Neuronal stem cell (in vitro differentiated cells): ENCODE measurements around the gene CCR6.

ENCODE experiments used
- DNase-seq: peaks from one replicate; pipeline ENCODE4 v3.0.0-alpha.2; 2013; ENCODE audit warnings: low spot score
- H2AFZ ChIP-seq: one replicate; pipeline ENCODE4 v1.6.1; 2013; ENCODE audit warnings: mild to moderate bottlenecking, low read length, inconsistent platforms
- H2AK5ac ChIP-seq: 2 replicates; pipeline ENCODE4 v1.6.1; 2013; ENCODE audit warnings: low read depth, mild to moderate bottlenecking, inconsistent platforms, low read length, moderate library complexity, mixed read lengths
- H2BK120ac ChIP-seq: 2 replicates; pipeline ENCODE4 v1.6.1; 2013; ENCODE audit warnings: low read depth, mild to moderate bottlenecking, inconsistent platforms, low read length, moderate library complexity, mixed read lengths
- H2BK12ac ChIP-seq: one replicate; pipeline ENCODE4 v1.6.1; 2013; ENCODE audit warnings: low read length, inconsistent platforms
- H2BK15ac ChIP-seq: 2 replicates; pipeline ENCODE4 v1.6.1; 2013; ENCODE audit warnings: mild to moderate bottlenecking, low read length, inconsistent platforms, mixed read lengths
- H2BK5ac ChIP-seq: one replicate; pipeline ENCODE4 v1.6.1; 2013; ENCODE audit warnings: inconsistent platforms, mild to moderate bottlenecking, low read length, moderate library complexity
- H3K14ac ChIP-seq: one replicate; pipeline ENCODE4 v1.6.1; 2013; ENCODE audit warnings: low read length, inconsistent platforms
- H3K18ac ChIP-seq: 2 replicates; pipeline ENCODE4 v1.6.1; 2013; ENCODE audit warnings: low read length, inconsistent platforms
- H3K23ac ChIP-seq: 2 replicates; pipeline ENCODE4 v1.6.1; 2013; ENCODE audit warnings: low read depth, mild to moderate bottlenecking, mixed read lengths, low read length, inconsistent platforms; ENCODE audit not compliant: poor library complexity
- H3K27ac ChIP-seq: replicated peaks from 3 replicates; pipeline ENCODE4 v1.5.1; 2013; ENCODE audit warnings: low read length, inconsistent platforms
- H3K27me3 ChIP-seq, 3 experiments: 2 replicates each; pipeline ENCODE4 v1.6.1; 2013; ENCODE audit warnings: low read length in 3 of 3, mild to moderate bottlenecking in 2 of 3, inconsistent platforms in 1 of 3, low read depth in 1 of 3, mixed read lengths in 1 of 3, moderate library complexity in 1 of 3; ENCODE audit not compliant: control insufficient read depth in 3 of 3, insufficient read depth in 3 of 3
- H3K36me3 ChIP-seq, 2 donors: replicated peaks in 1 of 2; 2 replicates each; pipeline ENCODE4 v1.6.1; 2013; ENCODE audit warnings: low read length in 2 of 2; ENCODE audit not compliant: control insufficient read depth in 2 of 2, insufficient read depth in 2 of 2
- H3K4ac ChIP-seq: 2 replicates; pipeline ENCODE4 v1.6.1; 2013; ENCODE audit warnings: inconsistent platforms, mild to moderate bottlenecking, low read length, moderate library complexity
- H3K4me1 ChIP-seq, 2 donors: 1 replicate in 1 of 2; 2 replicates in 1 of 2; pipeline ENCODE4 v1.6.1; 2013; ENCODE audit warnings: low read length in 2 of 2, low read depth in 1 of 2; ENCODE audit not compliant: control insufficient read depth in 2 of 2, insufficient read depth in 1 of 2
- H3K4me2 ChIP-seq: one replicate; pipeline ENCODE4 v1.6.1; 2013; ENCODE audit warnings: mild to moderate bottlenecking, low read length, inconsistent platforms; ENCODE audit not compliant: insufficient read depth, poor library complexity, severe bottlenecking
- H3K4me3 ChIP-seq, 2 donors: 2 replicates each; pipeline ENCODE4 v1.5.1; 2013; ENCODE audit warnings: low read length in 2 of 2, mild to moderate bottlenecking in 2 of 2, inconsistent platforms in 1 of 2, moderate library complexity in 1 of 2
- H3K79me1 ChIP-seq: one replicate; pipeline ENCODE4 v1.6.1; 2013; ENCODE audit warnings: low read depth, mild to moderate bottlenecking, inconsistent platforms, low read length, moderate library complexity
- H3K9ac ChIP-seq: one replicate; pipeline ENCODE4 v1.6.1; 2013; ENCODE audit warnings: mild to moderate bottlenecking, low read depth, low read length, inconsistent platforms; ENCODE audit not compliant: poor library complexity
- H3K9me3 ChIP-seq, 2 donors: replicated peaks in 1 of 2; 2 replicates each; pipeline versions ENCODE3 to v1.6.1; 2013; ENCODE audit warnings: low read length in 2 of 2, mild to moderate bottlenecking in 2 of 2, inconsistent platforms in 1 of 2, low read depth in 1 of 2, mixed read lengths in 1 of 2, moderate library complexity in 1 of 2; ENCODE audit not compliant: control insufficient read depth in 2 of 2, insufficient read depth in 1 of 2
- H4K8ac ChIP-seq: one replicate; pipeline ENCODE4 v1.6.1; 2013; ENCODE audit warnings: low read depth, mild to moderate bottlenecking, inconsistent platforms, low read length, moderate library complexity
- H4K91ac ChIP-seq: one replicate; pipeline ENCODE4 v1.6.1; 2013; ENCODE audit warnings: low read length, low read depth, mild to moderate bottlenecking, inconsistent platforms; ENCODE audit not compliant: poor library complexity
- WGBS, 2 donors: extraction: QIAGEN DNeasy Blood & Tissue Kit; methylation state at CpG; one replicate each; pipeline ENCODE4 v1.1.7; 2013; ENCODE audit warnings: missing lambda C conversion rate in 2 of 2, mixed read lengths in 1 of 2; ENCODE audit not compliant: insufficient read length in 2 of 2, insufficient replicate concordance in 1 of 2; ENCODE audit errors: extremely low coverage in 2 of 2; 5-methylcytosine and 5-hydroxymethylcytosine counted together

Gene CCR6

DNA sequence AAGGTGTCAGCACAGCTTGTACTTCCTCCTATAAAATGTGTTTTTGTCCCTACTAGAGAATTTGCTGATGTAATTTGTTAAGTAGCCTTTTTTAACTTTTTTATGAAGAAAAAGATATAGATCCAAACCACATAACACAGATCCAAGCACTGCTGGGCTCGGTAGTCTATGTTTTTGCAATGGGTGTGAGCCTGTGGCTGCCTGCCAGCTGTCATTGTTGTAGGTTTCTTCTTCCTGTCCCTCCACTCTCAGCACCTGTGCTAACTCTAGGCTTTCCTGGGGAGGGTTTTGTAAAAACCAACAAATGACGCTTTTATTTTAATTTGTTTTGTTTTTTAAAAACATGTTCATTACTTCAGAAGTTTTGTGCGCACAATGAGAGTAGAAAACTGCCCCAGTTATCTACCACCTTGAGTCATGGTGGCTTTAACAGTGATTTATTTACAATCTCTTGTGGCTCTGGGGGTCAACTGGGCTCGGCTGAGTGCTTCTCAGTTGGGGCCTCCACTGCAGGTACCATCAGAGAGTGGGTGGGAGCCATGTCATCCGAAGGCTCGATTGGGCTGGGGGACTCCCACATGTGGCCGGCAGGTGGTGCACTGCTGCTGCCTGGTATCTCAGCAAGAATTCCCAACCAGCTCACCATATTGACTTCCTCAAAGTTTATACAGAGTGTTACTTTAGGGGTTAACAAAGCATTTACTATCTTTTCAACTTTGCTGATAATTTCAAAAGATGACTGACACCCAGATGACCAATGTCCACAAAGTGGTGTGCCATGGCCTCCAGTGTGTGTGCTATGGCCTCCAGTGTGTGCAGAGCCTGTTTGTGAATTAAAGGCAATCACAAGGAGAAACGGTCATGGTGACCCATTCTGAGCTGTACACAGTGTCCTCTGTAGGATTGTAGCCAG is 3.0 kb upstream of the CCR6 start:
- Histone ChIP-seq H3K36me3 (no peaks in the 10 kb centered on the region), H3K4ac (no peak overlapping the region), H3K4me2 (no peak overlapping the region), H2BK15ac (no peak overlapping the region), H2AFZ (no peak overlapping the region), H3K4me3 (no peak overlapping the region), H3K14ac (no peak overlapping the region), H2BK12ac (no peak overlapping the region), H3K23ac (no peak overlapping the region), H3K9ac (no peak overlapping the region), H4K8ac (no peak overlapping the region), H4K91ac (no peak overlapping the region), H3K27ac (no peak overlapping the region), H2BK5ac (no peak overlapping the region), H3K4me1 (peaks cover 0 to 3% of the 10 kb centered on the region in 2 donors), H3K9me3 (no peaks in the 10 kb centered on the region), H3K18ac (no peak overlapping the region), H2AK5ac (no peak overlapping the region), H2BK120ac (no peak overlapping the region), H3K79me1 (no peaks in the 10 kb centered on the region), H3K27me3 (peaks cover 0 to 2% (median 0%) of the 10 kb centered on the region in 3 experiments)
- no CpG with 5 or more reads among the region's 8 CpGs for WGBS, 2 donors
- no peak for DNase-seq

DNA sequence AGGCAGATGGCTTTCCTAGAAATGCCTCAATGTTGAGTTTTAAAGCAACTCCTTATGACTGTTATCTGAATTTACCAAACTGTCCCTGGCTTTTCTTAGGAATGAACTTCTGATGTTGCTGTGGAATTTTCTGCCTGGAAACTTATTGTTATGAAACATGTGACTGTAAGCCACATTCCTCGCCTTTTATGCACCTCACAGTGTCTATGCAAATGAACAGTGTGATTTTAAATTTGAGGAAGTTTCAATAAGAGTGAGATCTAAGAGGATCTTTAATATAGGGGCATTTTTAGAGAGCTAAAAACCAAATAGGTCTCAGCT is 2.4 kb upstream of the CCR6 start:
- Histone ChIP-seq H3K23ac (no peak overlapping the region), H2BK15ac (no peak overlapping the region), H3K27me3 (peaks cover 0 to 2% (median 0%) of the 10 kb centered on the region in 3 experiments), H3K9ac (no peak overlapping the region), H2BK120ac (no peak overlapping the region), H3K14ac (no peak overlapping the region), H3K4me2 (no peak overlapping the region), H4K91ac (no peak overlapping the region), H3K4me3 (no peak overlapping the region), H3K27ac (no peak overlapping the region), H2AK5ac (no peak overlapping the region), H3K18ac (no peak overlapping the region), H4K8ac (no peak overlapping the region), H2BK12ac (no peak overlapping the region), H3K79me1 (no peaks in the 10 kb centered on the region), H3K36me3 (no peaks in the 10 kb centered on the region), H2AFZ (no peak overlapping the region), H3K9me3 (no peaks in the 10 kb centered on the region), H3K4ac (no peak overlapping the region), H2BK5ac (no peak overlapping the region), H3K4me1 (peaks cover 0 to 3% of the 10 kb centered on the region in 2 donors)
- DNase-seq = no peak
- no CpG with 5 or more reads among the region's 1 CpG for WGBS, 2 donors

DNA sequence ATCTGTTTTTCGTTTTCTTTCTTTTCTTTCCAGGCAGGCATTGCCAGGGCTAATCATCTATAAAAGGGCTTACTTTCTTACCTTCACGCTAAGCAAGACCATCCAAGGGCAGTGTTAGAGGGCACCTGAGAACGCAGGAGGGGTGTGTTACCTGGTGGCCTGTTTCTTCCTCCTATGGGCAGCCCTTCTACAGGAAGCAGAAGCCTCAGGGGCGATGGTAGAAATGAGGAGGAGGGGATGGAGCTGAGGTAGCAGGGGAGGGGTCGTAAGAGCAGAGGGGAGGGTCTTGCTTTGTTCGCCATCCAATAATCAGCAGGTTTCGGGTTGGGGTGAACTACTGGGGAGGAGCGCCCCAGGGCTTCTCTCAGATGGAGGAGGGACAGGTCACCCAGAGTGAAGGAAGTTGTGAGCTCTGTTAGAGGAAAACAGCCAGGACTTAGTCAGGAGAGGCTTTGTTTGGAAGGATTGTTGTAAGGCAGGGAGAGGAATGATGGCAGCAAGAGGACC is 1.5 kb upstream of the CCR6 start:
- no peak overlapping the region for H3K14ac ChIP-seq
- H3K4ac ChIP-seq = no peak overlapping the region
- no peak overlapping the region for H3K23ac ChIP-seq
- H4K91ac ChIP-seq = no peak overlapping the region
- DNase-seq = no peak
- no CpG with 5 or more reads among the region's 8 CpGs for WGBS, 2 donors
- H2AFZ ChIP-seq = peak overlapping the region; percentile 25
- no peaks in the 10 kb centered on the region for H3K9me3 ChIP-seq
- peak overlapping the region; percentile 67 for H3K18ac ChIP-seq
- no peak overlapping the region for H2AK5ac ChIP-seq
- H3K27ac ChIP-seq = no peak overlapping the region
- no peaks in the 10 kb centered on the region for H3K36me3 ChIP-seq
- H2BK120ac ChIP-seq = no peak overlapping the region
- H3K4me3 ChIP-seq = no peak overlapping the region
- H3K4me1 ChIP-seq = peaks cover 0 to 3% of the 10 kb centered on the region in 2 donors
- H3K79me1 ChIP-seq = no peaks in the 10 kb centered on the region
- H4K8ac ChIP-seq = no peak overlapping the region
- H3K4me2 ChIP-seq = no peak overlapping the region
- H3K9ac ChIP-seq = no peak overlapping the region
- no peak overlapping the region for H2BK15ac ChIP-seq
- H2BK12ac ChIP-seq = no peak overlapping the region
- no peak overlapping the region for H2BK5ac ChIP-seq
- peaks cover 0 to 2% (median 0%) of the 10 kb centered on the region in 3 experiments for H3K27me3 ChIP-seq

DNA sequence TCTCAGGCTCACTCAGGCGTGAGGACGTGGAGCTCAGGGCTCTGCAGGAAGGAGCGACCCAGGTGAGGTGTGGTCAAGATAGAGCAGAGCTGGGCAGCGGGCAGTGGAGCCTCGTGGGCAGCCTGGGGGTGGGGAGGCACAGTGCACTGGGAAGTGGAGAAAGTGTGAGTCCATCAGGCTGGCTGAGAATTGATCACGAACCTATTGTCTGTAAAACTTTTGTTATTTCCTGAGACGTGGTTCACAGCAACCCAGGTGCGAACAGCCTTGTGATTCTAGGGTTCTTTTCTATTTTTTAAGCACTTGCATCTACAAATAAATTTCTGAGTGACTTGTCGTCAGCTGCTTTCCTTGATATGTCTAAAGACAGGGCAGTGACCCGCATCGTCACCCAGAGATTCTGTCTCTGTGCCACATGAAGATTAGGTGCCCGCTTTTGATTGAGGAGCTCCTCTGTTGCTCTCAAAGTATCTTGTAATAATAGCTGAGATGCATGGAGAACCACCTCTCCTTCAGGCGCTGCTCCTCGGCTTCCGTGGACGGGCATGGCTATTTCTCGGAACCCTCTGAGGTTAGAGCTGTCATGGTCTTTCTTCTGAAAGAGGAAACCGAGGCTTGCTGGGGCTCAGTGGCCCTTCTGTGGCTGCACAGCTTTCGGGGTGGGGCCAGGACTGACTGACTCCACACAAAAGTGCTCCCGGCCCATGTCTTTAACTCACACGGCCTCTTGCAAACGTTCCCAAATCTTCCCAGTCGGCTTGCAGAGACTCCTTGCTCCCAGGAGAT is 662 bp upstream of the CCR6 start:
- Histone ChIP-seq H4K91ac (peak overlapping the region; percentile 67), H3K27me3 (peaks cover 0 to 2% (median 0%) of the 10 kb centered on the region in 3 experiments), H3K4me3 (no peak overlapping the region), H3K9me3 (no peaks in the 10 kb centered on the region), H3K9ac (no peak overlapping the region), H3K36me3 (no peaks in the 10 kb centered on the region), H3K23ac (peak overlapping the region; percentile 34), H2AK5ac (no peak overlapping the region), H2BK120ac (no peak overlapping the region), H4K8ac (no peak overlapping the region), H3K4me1 (peaks cover 0 to 3% of the 10 kb centered on the region in 2 donors), H3K18ac (peak overlapping the region; percentile 74), H3K4ac (no peak overlapping the region), H3K79me1 (no peaks in the 10 kb centered on the region), H2BK5ac (no peak overlapping the region), H3K27ac (no peak overlapping the region), H3K14ac (no peak overlapping the region), H3K4me2 (no peak overlapping the region), H2AFZ (no peak overlapping the region), H2BK12ac (no peak overlapping the region), H2BK15ac (peak overlapping the region; percentile 12)
- DNase-seq = no peak
- WGBS, 2 donors = no CpG with 5 or more reads among the region's 23 CpGs
